Mesendoderm (in vitro differentiated cells): ENCODE measurements around the gene RNF10.
"Not testable (repeated sequence)": the region's sequence is repeated elsewhere in the genome, so short reads cannot be mapped to it uniquely, and the experiment has no call there.

ENCODE experiments used
- DNase-seq: peaks from one replicate; pipeline ENCODE4 v3.0.0; 2013
- H2AK5ac ChIP-seq: 2 replicates; pipeline ENCODE4 v1.6.1; 2013; ENCODE audit warnings: low read length, inconsistent platforms
- H2BK120ac ChIP-seq: 2 replicates; pipeline ENCODE4 v1.6.1; 2013; ENCODE audit warnings: low read depth, mild to moderate bottlenecking, low read length, moderate library complexity, mixed read lengths
- H2BK15ac ChIP-seq: replicated peaks from 2 replicates; pipeline ENCODE4 v1.6.1; 2013; ENCODE audit warnings: low read depth, mild to moderate bottlenecking, moderate library complexity
- H2BK5ac ChIP-seq: 2 replicates; pipeline ENCODE4 v1.6.1; 2013; ENCODE audit warnings: low read length, inconsistent platforms
- H3K18ac ChIP-seq: 2 replicates; pipeline ENCODE4 v1.6.1; 2013; ENCODE audit warnings: mild to moderate bottlenecking, low read length, mixed read lengths
- H3K23ac ChIP-seq: one replicate; pipeline ENCODE4 v1.6.1; 2013; ENCODE audit warnings: low read length
- H3K27ac ChIP-seq: 2 replicates; pipeline ENCODE4 v1.5.1; 2013; ENCODE audit warnings: low read depth, mild to moderate bottlenecking, inconsistent platforms, low read length, moderate library complexity
- H3K27me3 ChIP-seq: 2 replicates; pipeline ENCODE4 v1.6.1; 2013; ENCODE audit warnings: low read length, control low read depth, mild to moderate bottlenecking, inconsistent platforms; ENCODE audit not compliant: insufficient read depth, poor library complexity
- H3K36me3 ChIP-seq: 2 replicates; pipeline ENCODE4 v1.6.1; 2013; ENCODE audit warnings: low read length, inconsistent platforms; ENCODE audit not compliant: control insufficient read depth, insufficient read depth
- H3K4ac ChIP-seq: one replicate; pipeline ENCODE4 v1.6.1; 2013; ENCODE audit warnings: low read depth, mild to moderate bottlenecking, low read length, moderate library complexity
- H3K4me1 ChIP-seq: 2 replicates; pipeline ENCODE4 v1.6.1; 2013; ENCODE audit warnings: low read depth, low read length, inconsistent platforms; ENCODE audit not compliant: control insufficient read depth
- H3K4me2 ChIP-seq: 2 replicates; pipeline ENCODE4 v1.6.1; 2013; ENCODE audit warnings: low read length
- H3K4me3 ChIP-seq: 2 replicates; pipeline ENCODE4 v1.5.1; 2013; ENCODE audit warnings: mild to moderate bottlenecking, low read length
- H3K56ac ChIP-seq: one replicate; pipeline ENCODE4 v1.6.1; 2013; ENCODE audit warnings: low read length
- H3K79me1 ChIP-seq: 2 replicates; pipeline ENCODE4 v1.6.1; 2013; ENCODE audit warnings: low read length, inconsistent platforms
- H3K79me2 ChIP-seq: 2 replicates; pipeline ENCODE4 v1.6.1; 2013; ENCODE audit warnings: mild to moderate bottlenecking, low read length; ENCODE audit not compliant: control insufficient read depth, insufficient read depth
- H3K9ac ChIP-seq: 2 replicates; pipeline ENCODE4 v1.6.1; 2013; ENCODE audit warnings: low read length, inconsistent platforms
- H4K5ac ChIP-seq: one replicate; pipeline ENCODE4 v1.6.1; 2013; ENCODE audit warnings: low read length
- H4K8ac ChIP-seq: one replicate; pipeline ENCODE4 v1.6.1; 2013; ENCODE audit warnings: low read depth, mild to moderate bottlenecking, control low read depth, low read length, moderate library complexity
- WGBS: extraction: QIAGEN DNeasy Blood & Tissue Kit; methylation state at CpG from one replicate; pipeline ENCODE4 v1.1.7; 2013; ENCODE audit warnings: low lambda C conversion rate, missing lambda C conversion rate; ENCODE audit not compliant: insufficient coverage; ENCODE audit errors: extremely low coverage; 5-methylcytosine and 5-hydroxymethylcytosine counted together

Gene RNF10

GRCh38 chr12:120514002-120514401 lies 20.2 kb upstream of the RNF10 start:
- DNase-seq = no peak
- H2AK5ac ChIP-seq = no peak overlapping the region
- no peak overlapping the region for H2BK120ac ChIP-seq
- no peak overlapping the region for H3K4ac ChIP-seq
- H3K79me2 ChIP-seq = no peaks in the 10 kb centered on the region
- H2BK15ac ChIP-seq = no peak overlapping the region
- no peaks in the 10 kb centered on the region for H3K4me1 ChIP-seq
- H3K9ac ChIP-seq = no peak overlapping the region
- no peak overlapping the region for H3K4me2 ChIP-seq
- no peak overlapping the region for H3K23ac ChIP-seq
- H4K5ac ChIP-seq = no peak overlapping the region
- peaks cover 5% of the 10 kb centered on the region for H3K36me3 ChIP-seq
- no peak overlapping the region for H2BK5ac ChIP-seq
- H3K79me1 ChIP-seq = no peaks in the 10 kb centered on the region
- no peak overlapping the region for H3K27ac ChIP-seq
- H3K4me3 ChIP-seq = no peak overlapping the region
- no peak overlapping the region for H3K56ac ChIP-seq
- no CpG with 5 or more reads among the region's 7 CpGs for WGBS
- H3K27me3 ChIP-seq = no peaks in the 10 kb centered on the region
- no peak overlapping the region for H4K8ac ChIP-seq
- H3K18ac ChIP-seq = no peak overlapping the region

- DNase-seq = no peak
- Histone ChIP-seq H3K4me2 (no peak overlapping the region), H3K27ac (no peak overlapping the region), H3K4ac (no peak overlapping the region), H2BK120ac (no peak overlapping the region), H3K56ac (no peak overlapping the region), H2BK5ac (no peak overlapping the region), H3K27me3 (no peaks in the 10 kb centered on the region), H3K9ac (no peak overlapping the region), H2BK15ac (no peak overlapping the region), H3K23ac (no peak overlapping the region), H3K4me3 (no peak overlapping the region), H4K8ac (no peak overlapping the region), H3K18ac (no peak overlapping the region), H3K36me3 (peaks cover 3% of the 10 kb centered on the region), H3K4me1 (no peaks in the 10 kb centered on the region), H3K79me1 (no peaks in the 10 kb centered on the region), H2AK5ac (no peak overlapping the region), H4K5ac (no peak overlapping the region), H3K79me2 (no peaks in the 10 kb centered on the region)
- WGBS = no CpG with 5 or more reads among the region's 2 CpGs
Measured at GRCh38 chr12:120515496-120515895, 18.7 kb upstream of the RNF10 start.

DNA sequence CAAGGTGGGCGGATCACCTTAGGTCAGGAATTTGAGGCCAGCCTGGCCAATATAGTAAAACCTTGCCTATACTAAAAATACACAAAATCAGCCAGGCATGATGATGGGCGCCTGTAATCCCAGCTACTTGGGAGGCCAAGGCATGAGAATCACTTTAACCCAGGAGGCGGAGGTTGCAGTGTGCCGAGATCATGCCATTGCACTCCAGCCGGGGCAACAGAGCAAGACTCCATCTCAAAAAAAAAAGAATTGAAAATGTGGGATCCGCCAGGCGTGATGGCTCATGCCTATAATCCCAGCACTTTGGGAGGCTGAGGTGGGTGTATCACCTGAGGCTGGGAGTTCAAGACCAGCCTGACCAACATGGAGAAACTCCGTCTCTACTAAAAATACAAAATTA lies 14.8 kb upstream of the RNF10 start:
- not testable (repeated sequence) for H2BK120ac ChIP-seq, DNase-seq, H2BK5ac ChIP-seq, H3K79me1 ChIP-seq, H3K56ac ChIP-seq, H4K5ac ChIP-seq, H3K4me2 ChIP-seq, H2BK15ac ChIP-seq, H4K8ac ChIP-seq, H3K4ac ChIP-seq, H3K4me3 ChIP-seq, H3K4me1 ChIP-seq, H3K79me2 ChIP-seq, H3K36me3 ChIP-seq, H3K27me3 ChIP-seq, H2AK5ac ChIP-seq, H3K9ac ChIP-seq, H3K23ac ChIP-seq, H3K27ac ChIP-seq, H3K18ac ChIP-seq
- no CpG with 5 or more reads among the region's 8 CpGs for WGBS

GRCh38 chr12:120522568-120522967 lies 11.6 kb upstream of the RNF10 start:
- H3K79me2 ChIP-seq = no peaks in the 10 kb centered on the region
- H3K27ac ChIP-seq = no peak overlapping the region
- H3K79me1 ChIP-seq = no peaks in the 10 kb centered on the region
- no CpG with 5 or more reads among the region's 9 CpGs for WGBS
- no peaks in the 10 kb centered on the region for H3K27me3 ChIP-seq
- H4K8ac ChIP-seq = no peak overlapping the region
- no peak overlapping the region for H2BK15ac ChIP-seq
- DNase-seq = no peak
- H3K36me3 ChIP-seq = no peaks in the 10 kb centered on the region
- H3K56ac ChIP-seq = no peak overlapping the region
- H3K23ac ChIP-seq = no peak overlapping the region
- H3K4me3 ChIP-seq = no peak overlapping the region
- no peak overlapping the region for H2BK120ac ChIP-seq
- H2BK5ac ChIP-seq = no peak overlapping the region
- H3K18ac ChIP-seq = no peak overlapping the region
- no peak overlapping the region for H3K4ac ChIP-seq
- no peak overlapping the region for H2AK5ac ChIP-seq
- H3K9ac ChIP-seq = no peak overlapping the region
- no peak overlapping the region for H3K4me2 ChIP-seq
- H4K5ac ChIP-seq = no peak overlapping the region
- no peaks in the 10 kb centered on the region for H3K4me1 ChIP-seq

DNA sequence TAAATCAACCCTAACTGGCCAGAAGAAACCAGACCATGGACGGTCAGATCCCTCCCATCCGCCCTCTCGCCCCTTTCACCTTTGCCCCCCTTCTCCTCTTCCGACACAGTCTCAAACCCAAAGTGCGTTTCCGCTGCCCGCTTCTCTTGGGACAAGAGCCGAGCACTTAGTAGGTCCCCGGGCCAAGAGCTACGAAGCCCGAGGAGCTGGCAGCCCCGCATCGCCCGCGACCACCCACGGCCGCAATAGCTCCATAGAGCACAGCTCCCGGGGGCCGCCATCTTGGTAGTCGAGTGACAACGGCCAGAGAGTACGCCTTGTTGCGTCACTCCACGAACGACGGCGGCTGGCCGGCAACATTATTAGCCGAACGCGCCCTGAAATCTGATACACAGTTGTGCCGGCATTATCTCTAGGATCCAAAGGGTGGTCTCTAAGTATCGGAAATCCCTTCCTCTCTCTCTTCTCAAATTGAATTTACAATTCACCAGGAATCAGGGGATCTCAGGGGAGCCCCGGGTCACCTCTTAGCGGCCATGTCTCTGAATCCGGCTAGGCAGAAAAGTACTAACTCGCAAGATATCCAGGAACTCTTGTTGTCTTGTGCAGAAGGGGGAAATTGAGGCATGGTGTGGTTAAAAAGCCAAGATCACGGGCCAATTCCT lies 5.2 kb upstream of the RNF10 start, which contains the start of gene COQ5:
Gene COQ5 (minus strand): TSS at position 298 of the 665 bp plus-strand sequence. CDS start 17 bp downstream, at position 281.
- Histone ChIP-seq H3K9ac (peak within 1 kb of the TSS; percentile 92), H3K4ac (peak within 1 kb of the TSS; percentile 97), H2AK5ac (no peak within 1 kb of the TSS), H3K18ac (peak within 1 kb of the TSS; percentile 97), H3K56ac (peak within 1 kb of the TSS; percentile 94), H3K27me3 (no peaks in the 10 kb centered on the region), H4K5ac (peak within 1 kb of the TSS; percentile 90), H3K27ac (peak within 1 kb of the TSS; percentile 86), H3K4me3 (peak within 1 kb of the TSS; percentile 88), H3K79me1 (no peaks in the 10 kb centered on the region), H3K36me3 (no peaks in the 10 kb centered on the region), H3K79me2 (no peaks in the 10 kb centered on the region), H4K8ac (peak within 1 kb of the TSS; percentile 69), H2BK5ac (peak within 1 kb of the TSS; percentile 74), H3K4me1 (peaks cover 3% of the 10 kb centered on the region), H2BK15ac (peak within 1 kb of the TSS; percentile 59), H3K23ac (no peak within 1 kb of the TSS), H3K4me2 (peak within 1 kb of the TSS; percentile 82), H2BK120ac (no peak within 1 kb of the TSS)
- no CpG with 5 or more reads among the region's 38 CpGs for WGBS
- DNase-seq = peak; percentile 93
